Brain microvascular endothelial cell (primary cell): ENCODE data around the gene RNF138.
"Not testable (repeated sequence)": the region's sequence is repeated elsewhere in the genome, so short reads cannot be mapped to it uniquely, and the experiment has no call there.

ENCODE experiments used
- DNase-seq: peaks from one replicate; pipeline ENCODE4 v3.0.0-alpha.2; 2020
- H3K27ac ChIP-seq: fragments of 250-450 bp; sonication (Bioruptor Pico); 2 replicates; pipeline ENCODE4 v1.5.1; 2020; ENCODE audit warnings: mild to moderate bottlenecking, moderate library complexity
- H3K27me3 ChIP-seq: fragments of 250-450 bp; sonication (Bioruptor Pico); replicated peaks from 2 replicates; pipeline ENCODE4 v1.5.1; 2020; ENCODE audit warnings: mild to moderate bottlenecking
- H3K36me3 ChIP-seq: fragments of 250-450 bp; sonication (Bioruptor Pico); replicated peaks from 2 replicates; pipeline ENCODE4 v1.5.1; 2020; ENCODE audit warnings: mild to moderate bottlenecking
- H3K4me3 ChIP-seq: 2 replicates; pipeline ENCODE4 v1.5.1; 2011; ENCODE audit warnings: low read depth, mild to moderate bottlenecking, control low read depth, low read length, moderate library complexity
- CTCF ChIP-seq: IDR thresholded peaks from 2 replicates; pipeline ENCODE4 v1.5.1; 2011; ENCODE audit warnings: low read depth, mild to moderate bottlenecking, moderate library complexity, low read length, control low read depth, inconsistent platforms; ENCODE audit errors: missing control alignments
- in situ Hi-C: cut with HindIII; loops from 2 replicates; pipeline ENCODE4 v1.10.0; 2017; ENCODE audit warnings: low sequenced_read_pairs, low pct_ligation_motif_present

Gene RNF138

GRCh38 chr18:32078845-32079244 lies 12.8 kb upstream of the RNF138 start:
- no peak for TF ChIP-seq CTCF
- Histone ChIP-seq H3K4me3 (no peak overlapping the region), H3K27ac (no peak overlapping the region), H3K36me3 (no peaks in the 10 kb centered on the region), H3K27me3 (no peaks in the 10 kb centered on the region)
- in situ Hi-C loops: no loop called here
- no peak for DNase-seq

- H3K27ac ChIP-seq: no peak overlapping the region
- no peak for DNase-seq
- TF ChIP-seq CTCF: no peak
- H3K4me3 ChIP-seq: no peak overlapping the region
- H3K36me3 ChIP-seq: no peaks in the 10 kb centered on the region
- in situ Hi-C loops: no loop called here
- H3K27me3 ChIP-seq: no peaks in the 10 kb centered on the region
These were observed 9.8 kb upstream of the RNF138 start for GRCh38 chr18:32081881-32082280.

- Histone ChIP-seq H3K27ac (no peak overlapping the region), H3K4me3 (no peak overlapping the region), H3K27me3 (no peaks in the 10 kb centered on the region), H3K36me3 (no peaks in the 10 kb centered on the region)
- in situ Hi-C loops: no loop called here
- no peak for DNase-seq
- no peak for TF ChIP-seq CTCF
These were observed 7.9 kb upstream of the RNF138 start for GRCh38 chr18:32083781-32084180.

- TF ChIP-seq CTCF: no peak
- H3K4me3 ChIP-seq: no peak overlapping the region
- DNase-seq: peak; percentile 14
- no peak overlapping the region for H3K27ac ChIP-seq
- in situ Hi-C loops: no loop called here
- no peaks in the 10 kb centered on the region for H3K27me3 ChIP-seq
- H3K36me3 ChIP-seq: no peaks in the 10 kb centered on the region
These were observed 4.8 kb upstream of the RNF138 start for GRCh38 chr18:32086881-32087280.

- DNase-seq, H3K4me3 ChIP-seq, H3K27me3 ChIP-seq, in situ Hi-C loops, H3K36me3 ChIP-seq, H3K27ac ChIP-seq: not testable (repeated sequence)
These were observed 843 bp upstream of the RNF138 start for GRCh38 chr18:32090831-32091230.

- no peaks in the 10 kb centered on the region for H3K27me3 ChIP-seq
- DNase-seq: no peak
- no peak for TF ChIP-seq CTCF
- peak overlapping the region; percentile 67 for H3K4me3 ChIP-seq
- peak overlapping the region; percentile 88 for H3K27ac ChIP-seq
- in situ Hi-C loops: no loop called here
- H3K36me3 ChIP-seq: no peaks in the 10 kb centered on the region
These were observed 350 bp upstream of the RNF138 start for GRCh38 chr18:32091325-32091723.
